Measurements from ENCODE around the gene SIMC1.
A peak's percentile ranks its signal among the peaks of the same experiment; 100 is the strongest.

The SIMC1 gene

DNA sequence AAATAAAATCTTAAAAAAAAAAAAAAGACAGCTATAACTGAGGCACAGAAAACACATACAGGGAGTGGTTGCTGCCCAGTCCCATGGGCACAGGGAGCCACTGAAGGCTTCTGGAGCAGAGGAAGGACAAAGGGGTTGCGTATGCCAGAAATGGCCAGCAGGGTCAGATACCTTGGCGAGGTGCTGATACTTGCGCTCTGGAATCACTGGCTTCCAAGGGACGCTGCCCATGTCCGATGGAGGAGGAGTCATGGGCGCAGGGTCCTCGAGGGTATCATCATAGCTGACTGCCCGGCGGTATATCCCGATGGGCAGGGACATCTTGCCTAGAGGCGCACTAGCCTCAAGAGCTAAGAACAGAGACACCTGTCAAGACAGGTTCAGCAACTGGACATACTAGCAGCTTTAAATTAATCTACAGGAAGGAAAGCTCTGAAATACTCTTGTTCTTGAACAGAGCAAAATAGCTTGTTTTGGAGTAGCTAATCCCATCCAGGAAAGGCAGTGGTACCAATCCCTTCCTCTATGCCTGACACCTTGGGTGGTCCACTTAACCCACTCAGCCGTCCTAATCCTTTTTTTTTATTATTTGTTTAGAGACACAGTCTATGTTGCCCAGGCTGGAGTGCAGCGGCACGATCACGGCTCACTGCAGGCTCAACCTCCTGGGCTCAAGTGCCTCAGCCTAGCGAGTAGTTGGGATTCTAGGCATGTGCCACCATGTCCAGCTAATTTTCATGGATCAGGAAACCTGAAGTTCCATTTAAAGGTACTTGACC is 117.4 kb downstream of the SIMC1 start:
- no peak overlapping the region for H3K4me3 ChIP-seq (replicated peaks in 1 of 2; ENCODE audit: low read depth in 2 of 2, low read length in 2 of 2)
- TF ChIP-seq, protein P1, sequence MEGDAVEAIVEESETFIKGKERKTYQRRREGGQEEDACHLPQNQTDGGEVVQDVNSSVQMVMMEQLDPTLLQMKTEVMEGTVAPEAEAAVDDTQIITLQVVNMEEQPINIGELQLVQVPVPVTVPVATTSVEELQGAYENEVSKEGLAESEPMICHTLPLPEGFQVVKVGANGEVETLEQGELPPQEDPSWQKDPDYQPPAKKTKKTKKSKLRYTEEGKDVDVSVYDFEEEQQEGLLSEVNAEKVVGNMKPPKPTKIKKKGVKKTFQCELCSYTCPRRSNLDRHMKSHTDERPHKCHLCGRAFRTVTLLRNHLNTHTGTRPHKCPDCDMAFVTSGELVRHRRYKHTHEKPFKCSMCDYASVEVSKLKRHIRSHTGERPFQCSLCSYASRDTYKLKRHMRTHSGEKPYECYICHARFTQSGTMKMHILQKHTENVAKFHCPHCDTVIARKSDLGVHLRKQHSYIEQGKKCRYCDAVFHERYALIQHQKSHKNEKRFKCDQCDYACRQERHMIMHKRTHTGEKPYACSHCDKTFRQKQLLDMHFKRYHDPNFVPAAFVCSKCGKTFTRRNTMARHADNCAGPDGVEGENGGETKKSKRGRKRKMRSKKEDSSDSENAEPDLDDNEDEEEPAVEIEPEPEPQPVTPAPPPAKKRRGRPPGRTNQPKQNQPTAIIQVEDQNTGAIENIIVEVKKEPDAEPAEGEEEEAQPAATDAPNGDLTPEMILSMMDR (IDR thresholded peaks at IDR 0.05; ENCODE audit: low read depth, low read length), result no peak
- DNase-seq (ENCODE audit: low read depth in 2 of 2), result no peak

DNA sequence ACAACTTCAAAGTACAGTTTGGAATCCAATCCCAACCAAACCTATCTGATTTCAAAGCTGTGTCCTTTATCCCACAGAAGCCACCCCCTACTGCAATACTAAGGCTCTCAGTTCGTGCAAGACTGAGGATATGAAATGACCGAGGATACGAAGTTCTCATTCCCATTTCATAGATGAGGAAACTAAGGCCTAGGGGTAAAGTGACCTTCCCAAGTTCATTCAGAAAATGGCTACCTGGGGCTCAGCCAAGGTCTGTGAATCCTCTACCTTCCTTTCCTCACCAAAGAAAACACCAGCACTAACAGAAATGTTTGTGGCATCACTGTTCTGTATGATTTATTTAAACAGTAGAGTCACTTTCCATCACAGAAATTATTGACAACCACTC is 117.9 kb downstream of the SIMC1 start:
- no peak overlapping the region for H3K4me3 ChIP-seq (replicated peaks in 1 of 2; ENCODE audit: low read depth in 2 of 2, low read length in 2 of 2)
- TF ChIP-seq, protein P1 (IDR thresholded peaks at IDR 0.05; ENCODE audit: low read depth, low read length), result no peak
- DNase-seq (ENCODE audit: low read depth in 2 of 2), result no peak

DNA sequence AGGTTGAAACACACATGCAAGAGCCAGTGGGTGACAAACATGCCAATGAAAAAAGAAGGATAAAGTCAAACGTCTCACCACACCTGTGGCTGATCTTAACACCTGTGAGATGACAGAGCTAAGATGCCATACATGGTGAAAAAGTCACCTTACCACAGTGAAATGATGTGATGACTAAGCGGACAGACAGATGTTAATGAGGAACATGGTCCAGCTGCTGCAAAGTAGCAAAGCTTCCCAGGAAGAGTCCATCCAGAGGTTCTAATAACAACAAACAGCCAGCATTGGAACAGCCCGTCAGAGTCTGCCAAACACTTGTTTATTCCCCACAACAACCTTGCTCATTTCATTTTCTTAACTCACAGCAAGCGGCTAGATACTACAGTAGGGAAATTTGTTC is 121.4 kb downstream of the SIMC1 start:
- TF ChIP-seq, protein P1 (IDR thresholded peaks at IDR 0.05; ENCODE audit: low read depth, low read length), result no peak
- DNase-seq (ENCODE audit: low read depth in 2 of 2), result peak in 1 of 2 donors; percentile 15
- H3K4me3 ChIP-seq (replicated peaks in 1 of 2; ENCODE audit: low read depth in 2 of 2, low read length in 2 of 2), result no peak overlapping the region

DNA sequence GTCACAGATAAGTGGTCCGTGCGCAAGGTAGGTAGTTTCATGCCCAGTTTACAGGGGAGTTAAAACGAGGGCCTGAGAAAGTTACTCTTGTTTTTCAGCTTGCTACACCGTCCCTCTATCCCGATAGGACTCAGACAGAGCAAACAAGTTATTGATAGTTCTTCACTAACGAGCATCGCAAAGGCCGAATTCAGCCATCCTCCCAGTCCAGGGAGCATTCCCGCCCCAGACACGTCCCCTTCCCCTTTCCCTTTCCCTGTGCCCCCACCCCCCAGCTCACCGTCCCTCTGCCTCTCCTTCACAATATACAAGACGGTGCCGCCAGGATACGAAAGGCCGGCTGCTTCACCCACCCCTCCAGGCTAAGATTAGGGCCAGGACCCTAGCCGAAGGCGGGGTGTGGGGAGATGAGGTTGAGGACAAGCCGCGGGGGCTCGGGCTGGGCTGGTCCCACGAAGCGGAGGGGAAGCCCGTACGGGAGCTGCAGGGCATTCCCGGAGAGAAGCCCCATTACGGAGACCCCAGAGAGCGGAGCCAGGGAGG is 122.7 kb downstream of the SIMC1 start:
- DNase-seq (ENCODE audit: low read depth in 2 of 2), result peak; percentile 6 to 9
- H3K4me3 ChIP-seq (replicated peaks in 1 of 2; ENCODE audit: low read depth in 2 of 2, low read length in 2 of 2), result peak overlapping the region; percentile 96 to 98
- TF ChIP-seq, protein P1 (IDR thresholded peaks at IDR 0.05; ENCODE audit: low read depth, low read length), result no peak

DNA sequence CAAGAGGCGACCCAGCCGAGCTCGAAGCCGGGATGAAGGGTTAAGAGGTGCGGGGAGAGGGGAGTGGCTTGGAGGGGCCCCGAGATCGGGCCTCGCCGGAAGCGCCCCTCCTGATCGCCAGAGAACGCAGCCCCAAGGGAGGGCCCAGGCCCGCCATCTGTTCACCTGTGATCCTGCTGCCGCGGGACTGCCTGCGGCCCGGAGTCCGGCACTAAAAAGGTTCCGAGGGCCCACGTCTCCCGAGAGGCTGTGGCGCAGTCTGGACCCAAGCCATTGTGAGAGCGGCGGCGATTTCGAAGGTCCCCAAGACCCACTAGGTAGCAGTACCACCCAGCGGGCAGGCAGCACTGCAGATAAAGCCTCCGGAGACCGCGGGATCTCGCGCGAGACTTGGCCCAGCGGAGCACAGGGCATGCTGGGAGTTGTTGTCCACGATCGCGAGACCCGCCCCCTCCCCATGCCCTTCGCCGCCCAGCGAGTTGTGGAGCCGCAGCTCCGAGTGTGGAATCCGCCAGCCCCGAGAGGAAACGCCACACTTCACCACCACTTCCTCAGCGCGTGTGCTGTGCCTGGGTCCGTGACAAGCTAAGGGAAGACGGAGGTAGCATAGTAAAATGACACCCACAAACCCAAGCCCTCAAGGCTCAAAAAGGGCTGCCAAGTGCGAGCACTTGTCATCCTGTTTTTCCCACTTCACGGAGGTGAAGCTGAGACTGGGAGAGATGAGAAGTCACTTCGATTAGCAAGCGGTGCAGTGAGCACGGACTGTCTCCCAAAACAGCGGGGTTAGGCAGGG is 123.4 kb downstream of the SIMC1 start, which contains the start of gene KIAA1191:
Gene KIAA1191, minus strand, starts transcription at position 328 of the 796 bp plus-strand sequence. CDS start 2,256 bp downstream, outside the sequence.
- peak within 1 kb of the TSS; percentile 96 to 98 for H3K4me3 ChIP-seq (replicated peaks in 1 of 2; ENCODE audit: low read depth in 2 of 2, low read length in 2 of 2)
- DNase-seq (ENCODE audit: low read depth in 2 of 2), result peak; percentile 88 to 91
- TF ChIP-seq, protein P1 (IDR thresholded peaks at IDR 0.05; ENCODE audit: low read depth, low read length), result peak; percentile 18

DNA sequence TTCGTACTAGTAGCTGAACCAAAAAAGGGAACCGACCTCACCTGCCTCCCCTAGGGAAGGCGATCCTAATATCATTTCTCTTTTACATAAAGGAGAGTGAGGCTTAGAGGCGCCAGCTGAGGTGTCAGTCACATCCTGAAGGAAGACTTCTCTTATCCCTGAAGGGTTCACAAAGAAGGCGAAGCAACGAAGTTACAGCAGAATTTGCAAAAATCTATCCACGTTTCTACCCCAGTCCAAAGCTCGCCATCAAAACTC is 123.9 kb downstream of the SIMC1 start:
- H3K4me3 ChIP-seq (replicated peaks in 1 of 2; ENCODE audit: low read depth in 2 of 2, low read length in 2 of 2), result peak overlapping the region; percentile 96 to 98
- TF ChIP-seq, protein P1 (IDR thresholded peaks at IDR 0.05; ENCODE audit: low read depth, low read length), result no peak
- no peak for DNase-seq (ENCODE audit: low read depth in 2 of 2)

Data from cardiac fibroblast (primary cell).